Activated CD8-positive, alpha-beta memory T cell treated with anti-CD3 and anti-CD28 coated beads, Interleukin-2, amount 10 ng/mL, durations not matched to agents 7 days and 5 days (primary cell): ENCODE data around the gene ARHGAP32. TPM values are rescaled to one million over a fixed set of nuclear protein-coding genes. Genes with fewer than 3 reads are reported as not detected.
"Not testable (repeated sequence)": the region's sequence is repeated elsewhere in the genome, so short reads cannot be mapped to it uniquely, and the experiment has no call there.

Experiments
- ATAC-seq: fragments of 150-1000 bp; cut with Tn5 transposase; one replicate; pipeline ENCODE4 v1.10.0; 2021; ENCODE audit warnings: moderate library complexity
- CTCF ChIA-PET: fragments of 350-600 bp; sonication (Branson Sonifier 250); formaldehyde crosslinking; loops from one replicate; lab custom pipeline; 2021; ENCODE audit warnings: antibody characterized with exemption; lab: Charles Lee
- DNase-seq: peaks from one replicate; pipeline ENCODE4 v3.0.0-alpha.2; 2020
- H3K27ac Mint-ChIP-seq: one replicate; pipeline ENCODE4 v1.8.0; 2021; ENCODE audit warnings: mild to moderate bottlenecking, mixed read lengths
- H3K27me3 Mint-ChIP-seq: one replicate; pipeline ENCODE4 v1.8.0; 2021; ENCODE audit warnings: mixed read lengths
- H3K36me3 Mint-ChIP-seq: one replicate; pipeline ENCODE4 v1.8.0; 2021; ENCODE audit warnings: mild to moderate bottlenecking, mixed read lengths
- H3K4me1 Mint-ChIP-seq: one replicate; pipeline ENCODE4 v1.8.0; 2021; ENCODE audit warnings: mixed read lengths
- H3K4me3 Mint-ChIP-seq: one replicate; pipeline ENCODE4 v1.8.0; 2021; ENCODE audit warnings: mild to moderate bottlenecking, moderate library complexity, mixed read lengths
- H3K9me3 Mint-ChIP-seq: one replicate; pipeline ENCODE4 v1.8.0; 2022; ENCODE audit warnings: low read depth, mixed read lengths
- total RNA-seq, 2 experiments: library from RNA; stranded (reverse); gene quantifications; one replicate each; pipeline ENCODE4 v1.2.3, GENCODE V29; 2021

ARHGAP32 gene
- total RNA-seq, 2 experiments from 2014 or later = 1.0 to 1.3 TPM

GRCh38 chr11:128925250-128925600, 266.9 kb downstream of the ARHGAP32 start:
- ATAC-seq (no peak), DNase-seq (no peak)
- peaks cover 12% of the 10 kb centered on the region for H3K4me1 Mint-ChIP-seq
- CTCF ChIA-PET = interaction anchor here (0.9 to 1.6 kb wide), 3 partner anchors 20 to 40 kb away, joined by 3 to 5 read pairs (median 4); no protein-coding TSS in a partner anchor
- no peak overlapping the region for H3K27ac Mint-ChIP-seq
- no peak overlapping the region for H3K4me3 Mint-ChIP-seq
- H3K27me3 Mint-ChIP-seq = peaks cover 7% of the 10 kb centered on the region
- H3K9me3 Mint-ChIP-seq = no peaks in the 10 kb centered on the region
- no peaks in the 10 kb centered on the region for H3K36me3 Mint-ChIP-seq

- no peak for ATAC-seq
- CTCF ChIA-PET = interaction anchor here (0.9 to 1.5 kb wide), 2 partner anchors 31 to 40 kb away, joined by 3 to 4 read pairs; no protein-coding TSS in a partner anchor
- H3K4me3 Mint-ChIP-seq = no peak overlapping the region
These were observed 267.4 kb downstream of the ARHGAP32 start for GRCh38 chr11:128924510-128925249.

GRCh38 chr11:128924104-128924503, 268.0 kb downstream of the ARHGAP32 start:
- Mint-ChIP-seq H3K9me3 (no peaks in the 10 kb centered on the region), H3K27me3 (peaks cover 7% of the 10 kb centered on the region), H3K36me3 (no peaks in the 10 kb centered on the region), H3K4me3 (no peak overlapping the region), H3K27ac (no peak overlapping the region), H3K4me1 (peaks cover 12% of the 10 kb centered on the region)
- CTCF ChIA-PET = no interaction called here
- no peak for ATAC-seq
- DNase-seq = no peak

More at GRCh38 chr11:128924510-128925249, 267.4 kb downstream of the ARHGAP32 start:
- Mint-ChIP-seq H3K27me3 (peaks cover 7% of the 10 kb centered on the region), H3K27ac (no peak overlapping the region), H3K36me3 (no peaks in the 10 kb centered on the region), H3K9me3 (no peaks in the 10 kb centered on the region), H3K4me1 (peaks cover 12% of the 10 kb centered on the region)
- DNase-seq = no peak

GRCh38 chr11:128921793-128922192, 270.3 kb downstream of the ARHGAP32 start:
- ATAC-seq = no peak
- Mint-ChIP-seq H3K4me1 (peaks cover 4% of the 10 kb centered on the region), H3K27me3 (peaks cover 5% of the 10 kb centered on the region), H3K36me3 (no peaks in the 10 kb centered on the region), H3K4me3 (no peak overlapping the region), H3K27ac (no peak overlapping the region), H3K9me3 (no peaks in the 10 kb centered on the region)
- CTCF ChIA-PET = no interaction called here
- no peak for DNase-seq

- Mint-ChIP-seq H3K27ac (no peak overlapping the region), H3K27me3 (no peaks in the 10 kb centered on the region), H3K36me3 (no peaks in the 10 kb centered on the region), H3K9me3 (no peaks in the 10 kb centered on the region), H3K4me1 (peaks cover 4% of the 10 kb centered on the region), H3K4me3 (no peak overlapping the region)
- DNase-seq = no peak
- ATAC-seq = no peak
- CTCF ChIA-PET = no interaction called here
These were observed 271.5 kb downstream of the ARHGAP32 start for GRCh38 chr11:128920666-128921065.

- H3K4me1 Mint-ChIP-seq, H3K27me3 Mint-ChIP-seq, H3K36me3 Mint-ChIP-seq, H3K9me3 Mint-ChIP-seq, ATAC-seq, H3K4me3 Mint-ChIP-seq, H3K27ac Mint-ChIP-seq, DNase-seq: not testable (repeated sequence)
- CTCF ChIA-PET = interaction anchor here (0.7 to 1.7 kb wide), 2 partner anchors 14 to 35 kb away, joined by 3 to 7 read pairs; no protein-coding TSS in a partner anchor
These were observed 272.5 kb downstream of the ARHGAP32 start for GRCh38 chr11:128919635-128920034.

GRCh38 chr11:128919216-128919615, 272.9 kb downstream of the ARHGAP32 start:
- Mint-ChIP-seq H3K36me3 (no peaks in the 10 kb centered on the region), H3K27me3 (no peaks in the 10 kb centered on the region), H3K9me3 (no peaks in the 10 kb centered on the region), H3K4me3 (no peak overlapping the region), H3K4me1 (peaks cover 4% of the 10 kb centered on the region), H3K27ac (no peak overlapping the region)
- DNase-seq (no peak), ATAC-seq (no peak)
- CTCF ChIA-PET = interaction anchor here (0.7 to 1.7 kb wide), 2 partner anchors 13 to 35 kb away, joined by 3 to 7 read pairs; no protein-coding TSS in a partner anchor

GRCh38 chr11:128917144-128917724, 274.9 kb downstream of the ARHGAP32 start:
- CTCF ChIA-PET = interaction anchor here (0.6 kb wide), 1 partner anchor 11 kb away, joined by 3 read pairs; no protein-coding TSS in a partner anchor
- ATAC-seq (no peak), DNase-seq (no peak)
- no peak overlapping the region for H3K4me3 Mint-ChIP-seq
- H3K4me1 Mint-ChIP-seq = peaks cover 4% of the 10 kb centered on the region
- H3K36me3 Mint-ChIP-seq = no peaks in the 10 kb centered on the region
- H3K27ac Mint-ChIP-seq = no peak overlapping the region
- no peaks in the 10 kb centered on the region for H3K9me3 Mint-ChIP-seq
- H3K27me3 Mint-ChIP-seq = no peaks in the 10 kb centered on the region

GRCh38 chr11:128916681-128917080, 275.4 kb downstream of the ARHGAP32 start:
- Mint-ChIP-seq H3K9me3 (no peaks in the 10 kb centered on the region), H3K27me3 (no peaks in the 10 kb centered on the region), H3K4me1 (peaks cover 4% of the 10 kb centered on the region), H3K4me3 (no peak overlapping the region), H3K36me3 (no peaks in the 10 kb centered on the region), H3K27ac (no peak overlapping the region)
- DNase-seq = no peak
- no peak for ATAC-seq
- CTCF ChIA-PET = no interaction called here

- Mint-ChIP-seq H3K36me3 (no peaks in the 10 kb centered on the region), H3K9me3 (no peaks in the 10 kb centered on the region), H3K27ac (no peak overlapping the region), H3K4me1 (peaks cover 4% of the 10 kb centered on the region), H3K4me3 (no peak overlapping the region), H3K27me3 (no peaks in the 10 kb centered on the region)
- DNase-seq (no peak), ATAC-seq (no peak)
- CTCF ChIA-PET = no interaction called here
These were observed 276.0 kb downstream of the ARHGAP32 start for GRCh38 chr11:128916037-128916572.

- DNase-seq = no peak
- Mint-ChIP-seq H3K27me3 (no peaks in the 10 kb centered on the region), H3K4me1 (peaks cover 4% of the 10 kb centered on the region), H3K9me3 (no peaks in the 10 kb centered on the region), H3K4me3 (no peak overlapping the region), H3K36me3 (no peaks in the 10 kb centered on the region), H3K27ac (no peak overlapping the region)
- CTCF ChIA-PET = no interaction called here
- no peak for ATAC-seq
These were observed 277.0 kb downstream of the ARHGAP32 start for GRCh38 chr11:128915149-128915521.
